ENCODE data around the gene OR2V2. TPM values are rescaled to one million over a fixed set of nuclear protein-coding genes. Genes with fewer than 3 reads are reported as not detected.

Gene OR2V2
- total RNA-seq, 2 experiments from 2014 or later, result not detected

GRCh38 chr5:181145133-181145532 is 2.3 kb upstream of the OR2V2 start:
- H3K36me3 Mint-ChIP-seq (ENCODE audit: low read depth), result no peaks in the 10 kb centered on the region
- ChIA-PET CTCF (no interaction called here), POLR2A (no interaction called here)
- intact Hi-C loops (cut with DNase I, micrococcal nuclease), result no loop called here
- peaks cover 2% of the 10 kb centered on the region for H3K9me3 Mint-ChIP-seq
- Histone ChIP-seq H3K9me3 (ENCODE audit: control insufficient read depth in 1 of 2, insufficient read depth in 1 of 2, low read length in 2 of 2) (peaks cover 6 to 7% of the 10 kb centered on the region in 2 experiments), H3K27me3 (ENCODE audit: control insufficient read depth in 1 of 2, insufficient read depth in 2 of 2, low read length in 2 of 2) (peaks cover 7 to 26% of the 10 kb centered on the region in 2 experiments), H3K4me3 (ENCODE audit: low read length) (no peak overlapping the region), H3K36me3 (ENCODE audit: insufficient read depth, low read length) (no peaks in the 10 kb centered on the region), H3K4me1 (ENCODE audit: insufficient read depth, low read length) (no peaks in the 10 kb centered on the region), H3K27ac (ENCODE audit: low read depth in 1 of 2, low read length in 2 of 2) (no peak overlapping the region)
- no peak overlapping the region for H3K4me3 Mint-ChIP-seq
- no peaks in the 10 kb centered on the region for H3K4me1 Mint-ChIP-seq (ENCODE audit: low read depth)
- no peak for TF ChIP-seq CTCF (IDR thresholded peaks at IDR 0.05)
- peaks cover 76% of the 10 kb centered on the region for H3K27me3 Mint-ChIP-seq
- DNase-seq (no peak), ATAC-seq (ENCODE audit: poor library complexity) (no peak)
- H3K27ac Mint-ChIP-seq, result no peak overlapping the region

GRCh38 chr5:181149355-181149754 is 2.0 kb downstream of the OR2V2 start:
- Histone ChIP-seq H3K4me1 (ENCODE audit: insufficient read depth, low read length) (no peaks in the 10 kb centered on the region), H3K4me3 (ENCODE audit: low read length) (no peak overlapping the region), H3K27ac (ENCODE audit: low read depth in 1 of 2, low read length in 2 of 2) (no peak overlapping the region), H3K9me3 (ENCODE audit: control insufficient read depth in 1 of 2, insufficient read depth in 1 of 2, low read length in 2 of 2) (peaks cover 0 to 7% of the 10 kb centered on the region in 2 experiments), H3K36me3 (ENCODE audit: insufficient read depth, low read length) (no peaks in the 10 kb centered on the region), H3K27me3 (ENCODE audit: control insufficient read depth in 1 of 2, insufficient read depth in 2 of 2, low read length in 2 of 2) (peaks cover 0 to 22% of the 10 kb centered on the region in 2 experiments)
- TF ChIP-seq CTCF (IDR thresholded peaks at IDR 0.05), result no peak
- no peaks in the 10 kb centered on the region for H3K36me3 Mint-ChIP-seq (ENCODE audit: low read depth)
- no peak overlapping the region for H3K4me3 Mint-ChIP-seq
- ATAC-seq (ENCODE audit: poor library complexity), result no peak
- peaks cover 40% of the 10 kb centered on the region for H3K27me3 Mint-ChIP-seq
- intact Hi-C loops (cut with DNase I, micrococcal nuclease), result no loop called here
- ChIA-PET POLR2A (no interaction called here), CTCF (no interaction called here)
- no peak for DNase-seq
- peaks cover 5% of the 10 kb centered on the region for H3K4me1 Mint-ChIP-seq (ENCODE audit: low read depth)
- H3K27ac Mint-ChIP-seq, result no peak overlapping the region
- H3K9me3 Mint-ChIP-seq, result no peaks in the 10 kb centered on the region

GRCh38 chr5:181149806-181150733 is 2.7 kb downstream of the OR2V2 start:
- CTCF ChIA-PET, result no interaction called here
- no peak overlapping the region for H3K4me3 Mint-ChIP-seq
- no peak overlapping the region for H3K27ac ChIP-seq (ENCODE audit: low read depth in 1 of 2, low read length in 2 of 2)
- no peaks in the 10 kb centered on the region for H3K4me1 ChIP-seq (ENCODE audit: insufficient read depth, low read length)
- H3K4me3 ChIP-seq (ENCODE audit: low read length), result no peak overlapping the region
- DNase-seq (no peak), ATAC-seq (ENCODE audit: poor library complexity) (no peak)
- no peak for TF ChIP-seq CTCF (IDR thresholded peaks at IDR 0.05)
- H3K9me3 Mint-ChIP-seq, result no peaks in the 10 kb centered on the region
- H3K9me3 ChIP-seq (ENCODE audit: control insufficient read depth in 1 of 2, insufficient read depth in 1 of 2, low read length in 2 of 2), result peaks cover 0 to 5% of the 10 kb centered on the region in 2 experiments
- H3K27me3 Mint-ChIP-seq, result peaks cover 37% of the 10 kb centered on the region
- no peaks in the 10 kb centered on the region for H3K36me3 ChIP-seq (ENCODE audit: insufficient read depth, low read length)
- peaks cover 5% of the 10 kb centered on the region for H3K4me1 Mint-ChIP-seq (ENCODE audit: low read depth)
- POLR2A ChIA-PET, result no interaction called here
- H3K27ac Mint-ChIP-seq, result no peak overlapping the region
- H3K27me3 ChIP-seq (ENCODE audit: control insufficient read depth in 1 of 2, insufficient read depth in 2 of 2, low read length in 2 of 2), result peaks cover 0 to 22% of the 10 kb centered on the region in 2 experiments
- intact Hi-C loops (cut with DNase I, micrococcal nuclease), result loop anchor here (10.0 kb wide), 2 partner anchors 365 to 655 kb away; partner anchors contain the start of gene CNOT6 (in 1 of the 2)
- no peaks in the 10 kb centered on the region for H3K36me3 Mint-ChIP-seq (ENCODE audit: low read depth)
